Raji (cell line): ENCODE results near the gene ZNF593OS.

Experiments
- POLR2A ChIP-seq: IDR thresholded peaks from 2 replicates; pipeline ENCODE4 v1.6.1; 2011; ENCODE audit warnings: low read depth, low read length, control low read depth; ENCODE audit not compliant: insufficient read depth

Gene ZNF593OS

DNA sequence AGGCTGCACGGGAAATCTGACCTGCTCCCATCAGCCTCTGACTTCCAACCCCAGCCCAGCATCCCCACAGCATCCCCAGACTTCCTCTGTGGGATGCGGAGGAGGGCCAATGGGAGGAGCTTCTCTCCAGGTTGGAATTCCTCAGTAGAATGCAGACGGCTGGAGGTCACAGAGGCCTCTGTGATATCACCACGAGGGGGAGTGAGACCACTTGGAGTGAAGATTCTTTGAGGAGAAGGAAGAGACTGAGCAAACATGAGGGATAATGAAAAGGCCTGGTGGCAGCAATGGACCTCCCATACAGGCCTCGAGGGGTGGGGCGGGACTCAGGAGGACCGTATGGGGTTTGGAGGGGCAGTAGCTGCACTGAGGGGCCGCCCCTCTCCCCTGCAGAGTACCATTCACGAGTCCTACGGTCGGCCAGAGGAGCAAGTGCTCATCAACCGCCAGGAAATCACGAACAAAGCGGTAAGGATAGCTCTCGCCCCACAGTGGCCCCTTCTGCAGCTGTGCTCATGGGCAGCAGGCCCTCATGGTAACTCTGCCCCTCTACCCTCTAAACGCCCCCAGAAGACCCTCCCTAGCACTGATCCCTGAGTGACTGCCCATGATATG is 18.8 kb upstream of the ZNF593OS start, which contains the start of gene CATSPER4:
TSS of gene CATSPER4 (plus strand) at position 230 of the 615 bp plus-strand sequence. CDS start at position 256, 26 bp downstream.
- no peak for TF ChIP-seq POLR2A

- no peak for TF ChIP-seq POLR2A
Observed at GRCh38 chr1:26189751-26190275, 18.2 kb upstream of the ZNF593OS start.

DNA sequence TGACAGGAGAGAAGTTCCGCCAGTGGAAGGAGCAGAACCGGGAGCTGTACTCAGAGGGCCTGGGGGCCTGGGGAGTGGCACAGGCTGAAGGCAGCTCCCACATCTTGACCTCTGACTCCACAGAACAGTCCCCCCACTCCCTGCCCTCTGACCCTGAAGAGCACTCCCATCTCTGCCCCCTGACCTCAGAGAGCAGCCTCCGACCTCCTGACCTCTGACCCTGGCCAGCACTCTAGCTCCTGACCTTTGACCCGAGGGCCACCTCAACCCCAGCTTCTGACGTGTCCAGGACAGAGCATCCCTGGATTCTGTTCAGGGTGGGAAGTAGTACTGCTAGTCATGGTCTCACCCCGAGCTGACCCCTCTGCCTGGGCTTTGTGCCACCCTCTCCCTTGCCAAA is 17.7 kb upstream of the ZNF593OS start:
- TF ChIP-seq POLR2A: no peak

- no peak for TF ChIP-seq POLR2A
Observed at GRCh38 chr1:26188477-26188876, 16.8 kb upstream of the ZNF593OS start.

GRCh38 chr1:26187882-26188281 is 16.2 kb upstream of the ZNF593OS start:
- no peak for TF ChIP-seq POLR2A

DNA sequence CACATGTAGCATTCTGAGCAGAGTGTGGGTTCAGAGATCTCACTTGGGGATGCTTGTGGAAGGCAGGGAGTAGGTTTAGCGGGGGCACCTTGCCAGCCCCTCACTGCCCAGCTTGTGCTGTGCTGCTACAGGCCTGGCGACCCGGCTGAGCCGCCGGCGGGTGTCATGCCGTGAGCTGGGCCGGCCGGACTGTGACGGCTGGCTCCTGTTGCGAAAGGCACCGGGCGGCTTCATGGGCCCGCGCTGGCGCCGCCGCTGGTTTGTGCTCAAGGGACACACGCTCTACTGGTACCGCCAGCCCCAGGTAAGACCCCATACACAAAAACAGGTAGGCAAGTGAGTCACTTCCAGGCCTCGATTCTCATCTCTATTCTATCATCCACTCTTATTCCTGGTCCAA is 13.3 kb upstream of the ZNF593OS start:
- no peak for TF ChIP-seq POLR2A

DNA sequence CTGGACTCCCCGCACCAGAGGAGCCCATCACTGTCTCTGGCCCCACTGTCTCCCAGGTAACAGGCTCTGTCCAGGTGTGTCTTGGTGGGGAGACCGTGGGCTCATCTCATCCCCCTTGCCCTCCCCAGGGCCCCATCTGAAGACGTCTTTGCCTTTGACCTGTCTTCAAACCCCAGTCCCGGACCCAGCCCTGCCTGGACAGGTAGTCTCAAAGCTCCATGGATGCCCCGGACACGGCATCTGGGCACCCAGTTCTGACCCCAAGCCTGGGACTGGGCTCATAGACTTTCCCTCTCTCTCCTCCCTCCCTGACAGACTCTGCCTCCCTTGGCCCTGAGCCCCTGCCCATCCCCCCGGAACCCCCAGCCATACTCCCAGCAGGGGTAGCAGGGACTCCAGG is 12.5 kb upstream of the ZNF593OS start:
- TF ChIP-seq POLR2A: no peak

DNA sequence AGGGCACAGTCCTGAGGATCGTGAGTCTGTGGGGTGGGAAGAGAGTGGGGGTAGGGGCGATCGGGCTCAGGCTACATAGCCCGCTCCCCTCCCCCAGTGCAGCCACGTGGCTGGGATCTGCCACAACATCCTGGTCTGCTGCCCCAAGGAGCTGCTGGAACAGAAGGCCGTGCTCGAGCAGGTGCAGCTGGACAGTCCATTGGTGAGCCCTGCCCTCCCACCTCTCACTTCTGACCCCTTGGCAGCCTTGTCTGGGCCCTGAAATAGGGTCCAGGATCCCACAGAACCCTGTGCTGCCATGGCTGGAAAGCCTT is 10.7 kb upstream of the ZNF593OS start:
- TF ChIP-seq POLR2A: no peak

GRCh38 chr1:26181586-26182382 is 10.2 kb upstream of the ZNF593OS start:
- TF ChIP-seq POLR2A: no peak

- no peak for TF ChIP-seq POLR2A
Observed at GRCh38 chr1:26180010-26180506, 8.4 kb upstream of the ZNF593OS start.

DNA sequence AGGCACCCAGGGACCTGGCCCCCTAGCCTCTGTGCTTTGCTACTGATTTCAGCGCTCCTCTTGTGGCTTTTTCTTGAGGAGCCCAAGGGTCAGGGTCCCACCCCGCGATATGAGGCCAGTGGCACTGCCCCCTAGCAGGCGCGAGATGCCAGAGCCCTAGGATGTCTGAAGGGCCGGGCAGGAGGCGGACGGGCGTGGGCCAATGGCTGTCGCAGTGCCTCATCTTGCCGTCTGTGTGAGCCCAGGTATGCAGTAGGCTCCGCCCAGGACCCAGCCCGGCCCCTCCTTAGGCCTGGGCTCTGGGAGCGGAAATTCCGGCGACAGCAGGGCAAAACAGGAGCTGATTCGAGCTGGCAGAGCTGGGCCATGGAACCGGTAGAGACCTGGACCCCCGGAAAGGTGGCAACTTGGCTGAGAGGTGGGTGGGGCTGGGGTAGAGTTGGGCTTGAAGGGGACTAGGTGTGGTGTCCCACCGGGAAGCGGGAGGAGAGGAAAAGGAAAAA is 5.6 kb upstream of the ZNF593OS start, which contains the start of gene CNKSR1:
TSS of gene CNKSR1 (plus strand) at position 310 of the 503 bp plus-strand sequence. CDS start at position 367, 57 bp downstream.
- no peak for TF ChIP-seq POLR2A

DNA sequence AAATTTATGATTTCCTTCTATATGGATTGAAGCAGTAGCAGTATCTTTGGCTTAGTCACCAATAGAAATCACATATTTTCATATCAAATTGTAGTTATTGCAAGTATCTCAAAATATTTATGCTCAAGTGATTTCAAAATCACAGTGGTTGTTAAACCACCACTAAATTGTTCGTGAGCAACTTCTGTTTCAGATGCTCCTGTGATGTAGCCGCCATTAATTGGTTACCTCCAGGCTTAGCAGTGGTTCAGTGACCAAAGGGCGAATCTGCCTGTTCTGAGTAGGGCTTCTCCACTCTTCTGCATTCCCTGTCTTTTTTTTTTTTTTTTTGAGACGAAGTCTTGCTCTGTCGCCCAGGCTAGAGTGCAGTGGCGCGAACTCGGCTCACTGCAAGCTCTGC is 3.7 kb upstream of the ZNF593OS start:
- no peak for TF ChIP-seq POLR2A

- no peak for TF ChIP-seq POLR2A
Observed at GRCh38 chr1:26170472-26170821, 1.2 kb downstream of the ZNF593OS start.

DNA sequence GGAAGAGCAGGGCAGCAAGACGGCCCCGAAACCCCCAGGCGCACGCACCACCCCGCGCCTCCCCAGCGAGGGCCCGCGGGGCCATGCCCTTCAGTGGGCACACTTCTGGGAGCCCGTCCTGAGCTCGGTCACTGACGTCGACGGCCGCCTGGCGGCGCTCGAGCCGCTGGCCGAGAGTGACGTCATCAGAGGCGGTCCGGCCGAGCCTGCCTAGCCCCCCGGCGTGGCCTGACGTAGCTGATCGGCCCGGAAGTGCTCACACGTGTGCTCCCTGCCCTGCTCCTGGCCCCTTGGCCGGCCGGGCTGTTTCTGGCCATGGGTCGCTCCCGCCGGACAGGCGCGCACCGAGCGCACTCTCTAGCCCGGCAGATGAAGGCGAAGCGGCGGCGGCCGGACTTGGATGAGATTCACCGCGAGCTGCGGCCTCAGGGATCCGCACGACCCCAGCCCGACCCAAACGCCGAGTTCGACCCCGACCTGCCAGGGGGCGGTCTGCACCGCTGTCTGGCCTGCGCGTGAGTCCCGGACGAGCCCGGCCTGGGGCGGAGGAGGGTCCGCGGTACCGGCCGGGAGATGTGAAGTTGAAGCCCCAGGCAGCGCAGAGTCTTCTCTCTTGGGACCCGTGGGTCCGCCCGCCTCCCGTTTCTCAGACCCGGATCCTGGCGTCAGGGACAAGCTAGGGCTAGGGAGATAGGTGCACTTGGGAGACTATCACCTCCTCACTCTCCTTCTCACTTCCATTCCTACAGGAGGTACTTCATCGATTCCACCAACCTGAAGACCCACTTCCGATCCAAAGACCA is 1.8 kb downstream of the ZNF593OS start, which contains the start of gene ZNF593:
TSS of gene ZNF593 (plus strand) at position 240 of the 803 bp plus-strand sequence. CDS start at position 316, 76 bp downstream.
- TF ChIP-seq POLR2A: peak; percentile 98

GRCh38 chr1:26169198-26169554 is 2.5 kb downstream of the ZNF593OS start:
- no peak for TF ChIP-seq POLR2A
